ENCODE data around the gene ITGA1.
"Not testable (repeated sequence)": the region's sequence is repeated elsewhere in the genome, so short reads cannot be mapped to it uniquely, and the experiment has no call there.

The ITGA1 gene

DNA sequence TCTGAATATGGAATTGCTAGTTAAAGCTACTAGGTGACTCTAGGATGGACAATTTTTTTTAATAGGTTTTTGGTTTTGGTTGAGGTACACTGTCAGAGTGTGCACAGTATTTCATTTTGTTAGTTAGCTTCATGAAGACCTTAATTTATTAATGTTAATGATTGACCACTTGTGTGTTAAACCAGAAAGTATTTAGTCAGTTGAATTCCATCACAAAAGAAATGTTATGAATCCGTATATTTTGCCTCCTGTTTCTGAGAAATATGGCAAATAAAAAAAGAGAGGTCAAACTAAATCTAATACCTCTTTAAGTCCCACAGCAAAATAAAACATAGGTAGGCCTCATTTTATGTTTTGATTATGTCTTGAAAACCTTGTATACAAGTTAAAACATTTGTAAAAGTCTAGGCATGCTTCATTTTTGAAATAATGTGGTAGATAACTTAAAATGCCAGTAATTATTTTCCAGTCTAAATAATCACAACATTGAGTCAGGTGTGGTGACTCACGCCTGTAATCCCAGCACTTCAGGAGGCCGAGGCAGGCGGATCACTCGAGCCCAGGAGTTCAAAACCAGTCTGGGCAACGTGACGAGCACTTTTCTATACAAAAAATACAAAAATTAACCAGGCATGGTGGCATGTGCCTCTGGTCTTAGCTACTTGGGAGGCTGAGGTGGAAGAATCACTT, 50.8 kb downstream of the ITGA1 start:
- no peak overlapping the region for H3K4me3 Mint-ChIP-seq
- no peak overlapping the region for H3K27ac Mint-ChIP-seq
- no peaks in the 10 kb centered on the region for H3K9me3 Mint-ChIP-seq
- no peaks in the 10 kb centered on the region for H3K36me3 Mint-ChIP-seq (ENCODE audit: low read depth)
- peaks cover 5% of the 10 kb centered on the region for H3K4me1 Mint-ChIP-seq (ENCODE audit: low read depth)
- H3K27me3 Mint-ChIP-seq, result no peaks in the 10 kb centered on the region
- intact Hi-C loops (cut with micrococcal nuclease), result no loop called here

- H3K27me3 Mint-ChIP-seq, result no peaks in the 10 kb centered on the region
- intact Hi-C loops (cut with micrococcal nuclease), result no loop called here
- no peak overlapping the region for H3K4me3 Mint-ChIP-seq
- H3K9me3 Mint-ChIP-seq, result no peaks in the 10 kb centered on the region
- H3K27ac Mint-ChIP-seq, result no peak overlapping the region
- H3K4me1 Mint-ChIP-seq (ENCODE audit: low read depth), result peaks cover 5% of the 10 kb centered on the region
- H3K36me3 Mint-ChIP-seq (ENCODE audit: low read depth), result no peaks in the 10 kb centered on the region
These were observed 51.6 kb downstream of the ITGA1 start for GRCh38 chr5:52839285-52839684.

GRCh38 chr5:52840277-52841050, 52.7 kb downstream of the ITGA1 start:
- intact Hi-C loops (cut with micrococcal nuclease), result no loop called here
- Mint-ChIP-seq H3K27ac (peak overlapping the region; percentile 16), H3K4me1 (ENCODE audit: low read depth) (peaks cover 5% of the 10 kb centered on the region), H3K36me3 (ENCODE audit: low read depth) (no peaks in the 10 kb centered on the region), H3K4me3 (no peak overlapping the region), H3K9me3 (no peaks in the 10 kb centered on the region), H3K27me3 (no peaks in the 10 kb centered on the region)

DNA sequence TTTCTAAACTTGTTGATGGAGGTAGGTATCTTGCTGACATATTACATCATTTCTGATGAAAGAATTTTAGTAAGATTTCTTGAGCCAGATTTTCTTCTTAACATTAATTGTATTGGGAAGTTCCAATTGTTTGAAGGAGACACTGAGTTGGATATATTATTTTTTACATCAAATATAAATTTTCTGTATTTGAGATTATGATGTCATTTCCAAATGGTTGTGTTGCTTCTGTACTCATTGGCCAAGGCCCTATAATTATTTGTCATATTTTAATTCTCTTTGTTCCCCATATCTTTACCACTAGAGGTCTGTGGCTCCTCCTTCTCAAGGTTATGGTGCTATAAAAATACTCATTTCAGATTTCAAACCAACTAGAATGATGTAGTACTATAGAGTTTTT, 53.4 kb downstream of the ITGA1 start:
- no peaks in the 10 kb centered on the region for H3K27me3 Mint-ChIP-seq
- H3K4me1 Mint-ChIP-seq (ENCODE audit: low read depth), result peaks cover 2% of the 10 kb centered on the region
- H3K9me3 Mint-ChIP-seq, result no peaks in the 10 kb centered on the region
- H3K36me3 Mint-ChIP-seq (ENCODE audit: low read depth), result no peaks in the 10 kb centered on the region
- H3K27ac Mint-ChIP-seq, result no peak overlapping the region
- intact Hi-C loops (cut with micrococcal nuclease), result no loop called here
- H3K4me3 Mint-ChIP-seq, result no peak overlapping the region

DNA sequence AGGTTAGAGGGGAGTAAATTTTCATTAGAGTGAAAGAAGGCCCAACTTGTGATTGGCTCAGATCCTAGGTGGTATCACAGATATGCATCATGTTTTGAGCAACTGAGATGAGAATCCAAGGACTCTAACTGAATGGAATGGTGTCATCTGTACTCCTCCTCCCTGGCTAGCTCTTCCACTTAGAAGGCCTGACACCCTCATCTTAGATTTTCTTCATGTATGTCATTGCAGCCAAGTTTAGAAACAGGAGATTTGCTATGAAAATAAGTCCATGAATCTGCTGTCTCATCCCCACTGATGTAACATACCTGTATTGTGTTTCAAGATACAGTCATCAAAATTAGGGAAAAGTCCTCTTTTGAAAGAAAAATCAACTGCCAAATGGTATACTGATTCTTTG, 54.4 kb downstream of the ITGA1 start:
- H3K9me3 Mint-ChIP-seq, result no peaks in the 10 kb centered on the region
- no peak overlapping the region for H3K27ac Mint-ChIP-seq
- H3K27me3 Mint-ChIP-seq, result no peaks in the 10 kb centered on the region
- H3K4me3 Mint-ChIP-seq, result no peak overlapping the region
- H3K4me1 Mint-ChIP-seq (ENCODE audit: low read depth), result no peaks in the 10 kb centered on the region
- no peaks in the 10 kb centered on the region for H3K36me3 Mint-ChIP-seq (ENCODE audit: low read depth)
- intact Hi-C loops (cut with micrococcal nuclease), result no loop called here

GRCh38 chr5:52844885-52845284, 57.2 kb downstream of the ITGA1 start:
- intact Hi-C loops (cut with micrococcal nuclease), result no loop called here
- Mint-ChIP-seq H3K27ac (no peak overlapping the region), H3K4me3 (no peak overlapping the region)

GRCh38 chr5:52846182-52846842, 58.6 kb downstream of the ITGA1 start:
- no peak overlapping the region for H3K4me3 Mint-ChIP-seq
- intact Hi-C loops (cut with micrococcal nuclease), result no loop called here
- H3K36me3 Mint-ChIP-seq (ENCODE audit: low read depth), result no peaks in the 10 kb centered on the region
- no peak overlapping the region for H3K27ac Mint-ChIP-seq
- no peaks in the 10 kb centered on the region for H3K4me1 Mint-ChIP-seq (ENCODE audit: low read depth)
- no peaks in the 10 kb centered on the region for H3K27me3 Mint-ChIP-seq
- no peaks in the 10 kb centered on the region for H3K9me3 Mint-ChIP-seq

More at GRCh38 chr5:52844885-52845284, 57.2 kb downstream of the ITGA1 start:
- H3K36me3 Mint-ChIP-seq (ENCODE audit: low read depth), result no peaks in the 10 kb centered on the region
- no peaks in the 10 kb centered on the region for H3K27me3 Mint-ChIP-seq
- no peaks in the 10 kb centered on the region for H3K9me3 Mint-ChIP-seq
- no peaks in the 10 kb centered on the region for H3K4me1 Mint-ChIP-seq (ENCODE audit: low read depth)

- H3K4me1 Mint-ChIP-seq (ENCODE audit: low read depth); H3K27ac Mint-ChIP-seq; H3K36me3 Mint-ChIP-seq (ENCODE audit: low read depth); H3K9me3 Mint-ChIP-seq; H3K4me3 Mint-ChIP-seq; intact Hi-C loops (cut with micrococcal nuclease); H3K27me3 Mint-ChIP-seq: not testable (repeated sequence)
These were observed 61.0 kb downstream of the ITGA1 start for GRCh38 chr5:52848688-52849087.

DNA sequence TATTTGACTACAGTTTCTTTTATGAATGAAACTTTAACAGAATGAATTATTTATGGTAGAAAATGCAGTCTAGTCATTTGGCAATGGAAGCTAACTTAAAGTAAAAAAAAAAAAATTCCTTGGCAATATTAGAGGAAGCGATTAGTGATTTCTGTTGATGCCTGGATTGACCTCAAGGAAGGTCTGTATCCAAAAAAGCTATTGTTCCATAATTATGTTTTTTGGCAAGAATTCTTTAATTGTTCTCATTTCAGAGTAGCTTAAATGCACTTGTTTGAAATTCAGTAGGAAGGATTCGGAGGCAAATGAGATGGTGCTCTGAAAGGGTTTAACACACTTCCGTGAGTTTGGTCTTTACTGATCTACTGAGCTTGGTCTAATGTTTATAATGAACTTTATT, 61.8 kb downstream of the ITGA1 start:
- Mint-ChIP-seq H3K27me3 (no peaks in the 10 kb centered on the region), H3K36me3 (ENCODE audit: low read depth) (no peaks in the 10 kb centered on the region), H3K4me3 (no peak overlapping the region), H3K27ac (no peak overlapping the region), H3K9me3 (no peaks in the 10 kb centered on the region), H3K4me1 (ENCODE audit: low read depth) (no peaks in the 10 kb centered on the region)
- intact Hi-C loops (cut with micrococcal nuclease), result no loop called here

DNA sequence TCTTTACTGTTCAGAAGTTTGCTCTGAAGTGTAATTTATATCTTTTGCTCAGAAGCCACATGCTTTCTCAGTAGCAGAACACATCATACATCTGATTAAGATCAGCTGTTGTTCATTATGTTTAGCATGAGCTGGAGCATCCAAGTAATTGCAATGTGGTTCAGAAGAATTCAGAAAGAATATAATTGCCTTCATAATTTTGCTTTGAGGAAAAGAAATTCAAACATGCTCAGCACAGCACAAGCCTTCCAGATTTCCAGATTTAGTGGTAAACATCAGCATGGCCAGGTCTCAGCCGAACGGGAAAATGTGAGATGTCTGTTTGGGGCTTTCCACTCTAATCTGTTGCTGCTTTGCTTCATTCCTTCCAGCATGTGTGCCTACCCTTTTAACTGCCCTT, 65.9 kb downstream of the ITGA1 start:
- intact Hi-C loops (cut with micrococcal nuclease), result no loop called here
- Mint-ChIP-seq H3K27me3 (no peaks in the 10 kb centered on the region), H3K4me1 (ENCODE audit: low read depth) (no peaks in the 10 kb centered on the region), H3K9me3 (no peaks in the 10 kb centered on the region), H3K27ac (no peak overlapping the region), H3K4me3 (no peak overlapping the region), H3K36me3 (ENCODE audit: low read depth) (no peaks in the 10 kb centered on the region)

- Mint-ChIP-seq H3K4me3 (no peak overlapping the region), H3K27ac (no peak overlapping the region), H3K9me3 (no peaks in the 10 kb centered on the region), H3K36me3 (ENCODE audit: low read depth) (no peaks in the 10 kb centered on the region), H3K27me3 (no peaks in the 10 kb centered on the region), H3K4me1 (ENCODE audit: low read depth) (no peaks in the 10 kb centered on the region)
- intact Hi-C loops (cut with micrococcal nuclease), result no loop called here
These were observed 66.6 kb downstream of the ITGA1 start for GRCh38 chr5:52854301-52854700.

DNA sequence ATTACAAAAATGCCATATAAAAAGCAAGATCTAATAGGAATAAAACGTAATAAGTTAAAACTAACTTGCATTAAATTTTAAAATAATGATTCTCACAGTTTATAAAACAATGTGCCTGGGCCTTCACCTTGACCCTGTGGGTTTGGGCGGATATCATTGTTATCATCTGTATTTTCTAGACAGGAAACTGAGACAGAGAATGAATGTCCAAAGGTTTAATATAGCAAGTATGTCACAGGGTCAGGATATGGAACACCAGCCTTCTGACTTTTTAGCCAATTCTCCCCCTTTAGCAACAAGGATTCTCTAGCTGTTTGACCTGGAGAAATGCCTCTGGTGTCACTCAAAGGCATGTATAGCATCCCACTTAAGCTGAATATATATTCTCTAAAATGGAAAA, 67.2 kb downstream of the ITGA1 start:
- no peaks in the 10 kb centered on the region for H3K9me3 Mint-ChIP-seq

GRCh38 chr5:52856564-52856963, 68.8 kb downstream of the ITGA1 start:
- H3K4me3 Mint-ChIP-seq, result no peak overlapping the region
- H3K4me1 Mint-ChIP-seq (ENCODE audit: low read depth), result no peaks in the 10 kb centered on the region
- H3K27ac Mint-ChIP-seq, result no peak overlapping the region
- intact Hi-C loops (cut with micrococcal nuclease), result no loop called here
- no peaks in the 10 kb centered on the region for H3K36me3 Mint-ChIP-seq (ENCODE audit: low read depth)
- no peaks in the 10 kb centered on the region for H3K9me3 Mint-ChIP-seq
- H3K27me3 Mint-ChIP-seq, result no peaks in the 10 kb centered on the region

More for the DNA sequence above, 67.2 kb downstream of the ITGA1 start:
- H3K27me3 Mint-ChIP-seq, result no peaks in the 10 kb centered on the region
- H3K4me3 Mint-ChIP-seq, result no peak overlapping the region
- no peaks in the 10 kb centered on the region for H3K4me1 Mint-ChIP-seq (ENCODE audit: low read depth)
- intact Hi-C loops (cut with micrococcal nuclease), result no loop called here
- no peak overlapping the region for H3K27ac Mint-ChIP-seq
- H3K36me3 Mint-ChIP-seq (ENCODE audit: low read depth), result no peaks in the 10 kb centered on the region

GRCh38 chr5:52859628-52860027, 71.9 kb downstream of the ITGA1 start:
- Mint-ChIP-seq H3K4me3 (no peak overlapping the region), H3K27me3 (no peaks in the 10 kb centered on the region), H3K36me3 (ENCODE audit: low read depth) (no peaks in the 10 kb centered on the region), H3K4me1 (ENCODE audit: low read depth) (peaks cover 8% of the 10 kb centered on the region), H3K9me3 (no peaks in the 10 kb centered on the region), H3K27ac (no peak overlapping the region)
- intact Hi-C loops (cut with micrococcal nuclease), result no loop called here
